GM12801 (cell line): ENCODE data around the gene DAND5.

Experiments
- CTCF ChIP-seq: IDR thresholded peaks from one replicate; pipeline ENCODE4 v1.5.1; 2011; ENCODE audit warnings: control low read depth; ENCODE audit not compliant: insufficient read length; ENCODE audit errors: extremely low read depth

Gene DAND5

GRCh38 chr19:13018035-13018914, 48.9 kb downstream of the DAND5 start:
- TF ChIP-seq CTCF, result no peak

GRCh38 chr19:13019332-13019731, 50.0 kb downstream of the DAND5 start:
- TF ChIP-seq CTCF, result no peak

DNA sequence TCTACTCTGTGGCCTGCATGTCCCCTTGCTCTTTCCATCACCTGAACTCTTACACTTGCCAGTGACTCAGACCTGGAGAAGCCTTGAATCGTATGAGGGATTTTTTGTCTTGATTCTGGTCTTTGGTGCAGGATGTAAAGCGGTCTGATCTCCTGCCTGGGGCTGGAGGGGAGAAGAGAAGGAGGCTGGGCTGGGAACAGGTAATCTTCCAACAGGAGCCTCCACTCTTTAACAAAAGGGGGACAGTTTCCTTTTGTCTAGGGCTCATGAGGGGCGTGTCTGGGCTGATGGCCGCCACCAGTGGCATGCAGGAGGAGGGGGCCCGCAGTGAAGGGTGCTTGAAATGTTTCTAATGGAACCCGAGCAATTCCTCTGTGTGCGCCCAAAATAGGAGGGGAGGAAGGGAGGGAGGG, 50.6 kb downstream of the DAND5 start:
- no peak for TF ChIP-seq CTCF

DNA sequence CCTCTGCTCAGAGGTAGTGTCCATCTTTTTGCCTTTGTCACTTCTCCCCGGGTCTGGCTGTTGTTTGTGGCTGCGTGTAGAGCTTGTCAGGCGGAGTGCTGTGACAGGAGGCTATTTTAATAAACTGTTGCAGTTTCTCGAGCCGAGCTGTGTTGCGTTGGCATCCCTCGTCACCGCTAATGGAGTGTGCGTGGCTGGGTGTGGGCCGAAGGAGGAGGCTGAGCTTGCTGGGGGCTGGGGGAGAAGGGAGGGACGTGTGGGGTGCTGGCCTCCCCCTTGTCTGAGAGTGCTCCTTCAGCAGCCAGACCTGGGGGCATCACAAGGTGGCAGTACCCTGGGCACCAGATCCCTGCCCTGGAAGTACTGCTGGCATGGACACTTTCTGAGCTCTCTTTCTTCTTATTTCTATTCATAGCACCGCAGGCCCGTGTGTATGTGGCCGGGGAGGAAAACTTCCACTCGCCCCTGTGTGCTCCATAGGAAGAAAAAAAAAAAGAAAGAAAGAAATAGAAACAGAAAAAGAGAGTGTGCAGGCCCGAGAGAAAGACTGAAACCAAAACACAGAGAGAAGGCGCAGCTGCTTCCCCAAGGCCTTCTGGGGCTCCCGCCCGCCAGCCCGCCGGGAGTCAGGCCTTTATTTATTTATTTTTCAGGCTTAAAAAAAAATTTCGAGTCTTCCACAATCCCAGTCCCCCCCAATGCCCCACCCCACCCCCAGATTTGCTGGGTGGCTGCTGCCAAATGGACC, 52.9 kb downstream of the DAND5 start:
- no peak for TF ChIP-seq CTCF

- TF ChIP-seq CTCF, result no peak
Observed at GRCh38 chr19:13022859-13023636, 53.7 kb downstream of the DAND5 start.

DNA sequence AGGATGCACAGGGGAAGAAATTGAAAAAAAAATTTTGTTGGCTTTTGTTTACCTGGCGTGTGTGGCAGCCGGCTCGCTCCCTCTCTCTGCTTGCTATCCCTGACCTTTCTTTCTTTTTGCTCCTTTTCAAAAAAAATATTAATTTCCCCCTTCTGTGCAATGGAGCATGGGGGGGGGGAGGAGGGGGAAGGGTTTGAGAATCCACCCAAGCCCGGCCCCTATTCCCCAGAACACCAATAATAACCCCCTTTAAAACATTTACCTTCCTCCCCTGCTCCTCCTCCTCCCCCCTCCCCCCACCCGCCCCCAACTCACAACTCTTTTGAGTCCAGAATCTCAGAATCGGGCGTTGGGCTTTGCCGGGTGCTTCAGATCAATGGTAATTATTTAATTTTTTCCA, 54.3 kb downstream of the DAND5 start:
- TF ChIP-seq CTCF, result no peak
